IMR-90 (cell line): ENCODE results near the gene PLEKHG4.

Experiments used
- FOS ChIP-seq: fragments of 150-350 bp; IDR thresholded peaks from 2 replicates; pipeline ENCODE4 v1.6.1; 2016; ENCODE audit warnings: low read depth, low read length
- POLR2A ChIP-seq: IDR thresholded peaks from 2 replicates; pipeline ENCODE4 v1.6.1; 2012; ENCODE audit warnings: mild to moderate bottlenecking, low read depth, low read length
- TF ChIP-seq, protein P1 (sequence below): conservative IDR thresholded peaks from 2 replicates; pipeline ENCODE4 v1.5.1; 2012; ENCODE audit warnings: mild to moderate bottlenecking, low read depth, low read length, improper control_type of control experiment

- no peak for TF ChIP-seq FOS
- TF ChIP-seq, protein P1, sequence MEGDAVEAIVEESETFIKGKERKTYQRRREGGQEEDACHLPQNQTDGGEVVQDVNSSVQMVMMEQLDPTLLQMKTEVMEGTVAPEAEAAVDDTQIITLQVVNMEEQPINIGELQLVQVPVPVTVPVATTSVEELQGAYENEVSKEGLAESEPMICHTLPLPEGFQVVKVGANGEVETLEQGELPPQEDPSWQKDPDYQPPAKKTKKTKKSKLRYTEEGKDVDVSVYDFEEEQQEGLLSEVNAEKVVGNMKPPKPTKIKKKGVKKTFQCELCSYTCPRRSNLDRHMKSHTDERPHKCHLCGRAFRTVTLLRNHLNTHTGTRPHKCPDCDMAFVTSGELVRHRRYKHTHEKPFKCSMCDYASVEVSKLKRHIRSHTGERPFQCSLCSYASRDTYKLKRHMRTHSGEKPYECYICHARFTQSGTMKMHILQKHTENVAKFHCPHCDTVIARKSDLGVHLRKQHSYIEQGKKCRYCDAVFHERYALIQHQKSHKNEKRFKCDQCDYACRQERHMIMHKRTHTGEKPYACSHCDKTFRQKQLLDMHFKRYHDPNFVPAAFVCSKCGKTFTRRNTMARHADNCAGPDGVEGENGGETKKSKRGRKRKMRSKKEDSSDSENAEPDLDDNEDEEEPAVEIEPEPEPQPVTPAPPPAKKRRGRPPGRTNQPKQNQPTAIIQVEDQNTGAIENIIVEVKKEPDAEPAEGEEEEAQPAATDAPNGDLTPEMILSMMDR = no peak
- no peak for TF ChIP-seq POLR2A
These were observed 46.8 kb downstream of the PLEKHG4 start for GRCh38 chr16:67326115-67326471.
